ENCODE results near the gene DNAJC11. TPM values are rescaled to one million over a fixed set of nuclear protein-coding genes. Genes with fewer than 3 reads are reported as not detected.

The DNAJC11 gene, protein sequence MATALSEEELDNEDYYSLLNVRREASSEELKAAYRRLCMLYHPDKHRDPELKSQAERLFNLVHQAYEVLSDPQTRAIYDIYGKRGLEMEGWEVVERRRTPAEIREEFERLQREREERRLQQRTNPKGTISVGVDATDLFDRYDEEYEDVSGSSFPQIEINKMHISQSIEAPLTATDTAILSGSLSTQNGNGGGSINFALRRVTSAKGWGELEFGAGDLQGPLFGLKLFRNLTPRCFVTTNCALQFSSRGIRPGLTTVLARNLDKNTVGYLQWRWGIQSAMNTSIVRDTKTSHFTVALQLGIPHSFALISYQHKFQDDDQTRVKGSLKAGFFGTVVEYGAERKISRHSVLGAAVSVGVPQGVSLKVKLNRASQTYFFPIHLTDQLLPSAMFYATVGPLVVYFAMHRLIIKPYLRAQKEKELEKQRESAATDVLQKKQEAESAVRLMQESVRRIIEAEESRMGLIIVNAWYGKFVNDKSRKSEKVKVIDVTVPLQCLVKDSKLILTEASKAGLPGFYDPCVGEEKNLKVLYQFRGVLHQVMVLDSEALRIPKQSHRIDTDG
- total RNA-seq, result 33.8 and 44.3 TPM in 2 replicates

DNA sequence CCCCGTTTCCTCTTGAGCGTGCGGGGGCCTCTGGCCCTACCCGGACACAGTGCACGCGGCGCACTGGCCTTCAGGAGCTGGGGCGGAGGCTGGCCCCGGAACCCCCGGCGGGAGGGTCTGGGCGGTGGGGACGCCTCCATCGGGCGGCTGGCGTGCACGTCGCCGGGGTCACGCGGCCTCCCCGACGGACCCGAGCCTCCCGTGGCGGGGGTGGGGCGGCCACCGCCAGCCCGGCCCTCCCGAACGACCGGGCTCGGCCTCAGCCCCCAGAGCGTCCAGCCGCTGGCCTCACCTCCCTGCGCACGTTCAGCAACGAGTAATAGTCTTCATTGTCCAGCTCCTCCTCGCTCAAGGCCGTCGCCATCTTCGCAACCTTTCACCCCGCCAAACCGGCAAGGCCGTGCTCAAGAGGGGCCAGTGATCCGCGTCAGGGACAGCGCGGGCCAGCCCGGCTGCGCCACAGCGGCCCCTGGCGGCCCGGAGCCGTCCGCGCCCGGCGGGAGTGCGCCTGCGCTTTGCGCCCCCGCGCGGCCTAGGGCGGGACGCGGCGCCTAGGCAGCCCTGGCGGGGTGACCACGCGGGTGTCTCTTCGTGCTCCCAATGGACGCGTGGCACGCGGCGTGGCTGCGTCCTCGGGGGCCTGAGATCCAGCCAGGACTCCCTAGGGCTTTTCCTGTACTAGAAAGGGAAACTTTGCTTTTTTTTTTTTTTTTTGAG is at the start of gene DNAJC11:
TSS of gene DNAJC11 (minus strand) at position 380 of the 717 bp plus-strand sequence. CDS start at position 364, 16 bp downstream.

DNA sequence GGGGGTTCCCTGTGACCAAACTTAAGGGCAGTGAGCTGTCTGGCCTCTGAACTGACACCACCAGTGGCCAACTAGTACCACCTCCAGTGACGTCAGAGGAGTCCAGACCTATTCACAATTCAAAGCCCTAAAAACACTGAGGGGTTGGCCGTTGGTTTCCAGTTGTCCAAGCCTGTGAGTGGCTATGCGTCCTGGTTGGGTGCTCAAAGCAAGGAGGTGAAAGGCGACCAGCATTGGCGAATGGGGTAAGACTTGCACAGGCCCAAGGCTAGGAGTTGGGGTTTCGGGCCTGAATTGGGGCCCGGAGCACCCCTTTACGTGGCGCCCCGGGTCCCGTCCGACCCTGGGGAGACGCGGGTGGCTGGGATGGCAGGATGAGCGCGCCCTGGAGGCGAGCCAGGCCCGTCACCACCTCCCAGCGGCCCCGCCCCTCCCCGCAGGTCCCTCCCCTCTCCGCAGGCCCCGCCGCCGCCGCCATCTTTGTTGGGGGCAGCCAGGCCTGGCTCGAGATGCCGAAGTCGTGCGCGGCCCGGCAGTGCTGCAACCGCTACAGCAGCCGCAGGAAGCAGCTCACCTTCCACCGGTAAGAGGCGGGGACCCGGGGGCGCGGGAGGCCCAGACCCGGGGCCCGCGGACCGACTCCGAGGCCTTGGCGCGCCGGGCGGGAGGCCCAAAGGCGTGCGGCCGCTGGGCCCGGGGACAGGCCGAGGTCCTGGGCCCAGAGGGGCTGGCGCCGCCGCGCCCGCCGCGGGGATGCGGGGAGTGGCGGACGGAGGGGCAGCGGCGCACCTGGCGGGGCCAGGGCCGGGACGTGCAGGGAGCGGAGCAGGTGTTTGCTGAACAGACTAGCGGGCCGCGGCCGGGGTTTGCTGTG is 76.7 kb downstream of the DNAJC11 start, which contains the start of gene THAP3:
TSS of gene THAP3 (plus strand) at position 159 of the 874 bp plus-strand sequence. CDS start at position 510, 351 bp downstream.

DNA sequence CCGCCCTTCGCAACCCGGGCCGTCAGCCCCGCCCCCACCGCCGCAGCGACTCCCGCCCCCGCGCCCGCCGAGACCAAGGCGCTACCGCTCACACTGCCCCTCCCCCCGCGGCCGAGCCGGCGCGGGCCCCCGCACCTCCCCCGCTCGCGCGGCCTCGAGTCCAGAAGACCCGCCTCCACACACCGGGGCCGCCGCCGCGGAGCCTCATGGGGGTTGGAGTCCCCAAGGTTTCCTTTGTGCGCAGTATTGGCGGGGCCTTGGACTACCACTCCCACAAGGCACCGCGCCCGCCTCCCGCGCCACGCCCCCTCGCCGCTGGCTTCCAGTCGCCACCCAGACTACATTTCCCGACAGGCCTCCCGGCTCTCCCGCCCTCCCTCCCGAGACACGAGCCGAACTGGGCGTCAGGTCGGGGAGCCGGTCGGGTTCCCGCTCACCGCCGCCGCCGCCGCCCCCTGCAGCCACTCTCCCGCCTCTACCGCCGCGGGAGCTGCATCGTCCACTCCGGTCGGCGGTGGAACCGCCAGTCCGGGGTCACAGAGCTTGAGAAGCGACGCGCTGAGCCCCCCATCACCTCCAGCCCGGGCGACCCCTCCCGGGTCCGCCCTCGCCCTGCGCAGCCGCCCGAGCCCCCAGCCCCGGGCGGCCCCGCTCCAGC is 88.1 kb downstream of the DNAJC11 start, which contains the start of gene PHF13:
TSS of gene PHF13 (plus strand) at position 371 of the 658 bp plus-strand sequence. CDS start 336 bp downstream, outside the sequence.

DNA sequence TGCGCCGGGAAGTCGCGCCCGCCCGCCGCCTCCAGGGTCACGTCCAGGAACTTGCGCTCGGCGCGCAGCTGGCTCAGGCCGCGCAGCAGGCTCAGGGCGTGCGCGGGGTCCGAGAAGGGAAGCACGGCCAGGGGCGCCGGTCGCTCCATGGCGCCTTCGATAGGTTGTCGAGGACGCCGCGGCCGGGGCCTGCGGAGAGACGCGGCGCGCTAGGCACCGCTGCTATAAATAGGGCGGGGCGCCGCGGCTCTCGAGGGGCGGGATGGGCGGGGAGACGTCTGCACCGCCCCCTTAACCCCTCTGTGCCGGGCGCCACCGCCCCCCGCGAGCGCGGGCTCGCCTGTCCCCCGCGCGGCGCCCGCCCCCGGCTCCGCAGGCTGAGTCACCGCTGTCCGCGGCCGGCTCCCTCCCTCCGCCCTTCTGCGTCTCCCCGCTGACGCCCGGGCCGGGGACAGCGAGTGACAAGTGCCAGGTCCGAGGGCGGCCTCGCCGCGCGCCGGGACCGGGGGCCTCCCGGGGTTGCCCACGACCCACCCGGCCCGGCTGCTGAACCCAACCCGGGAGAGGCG is 98.9 kb downstream of the DNAJC11 start, which contains the start of gene KLHL21:
TSS of gene KLHL21 (minus strand) at position 201 of the 569 bp plus-strand sequence. CDS start at position 149, 52 bp downstream.

Other genes with a start within 250 kb of the DNAJC11 start
- gene TNFRSF25, start 235.6 kb downstream of the DNAJC11 start, total RNA-seq, result 2.8 and 6.7 TPM in 2 replicates
- gene PLEKHG5, start 210.1 kb downstream of the DNAJC11 start, total RNA-seq, result 17.6 and 23.9 TPM in 2 replicates
- gene NOL9, start 147.3 kb downstream of the DNAJC11 start, total RNA-seq, result 14.5 and 20.6 TPM in 2 replicates
- not detected in 2 replicates for gene TAS1R1, start 146.5 kb downstream of the DNAJC11 start, total RNA-seq
- 13.6 and 15.0 TPM in 2 replicates for gene ZBTB48, start 121.8 kb downstream of the DNAJC11 start, total RNA-seq
- gene KLHL21, start 98.9 kb downstream of the DNAJC11 start, total RNA-seq, result 12.2 and 15.8 TPM in 2 replicates
- 10.8 and 11.0 TPM in 2 replicates for gene PHF13, start 88.1 kb downstream of the DNAJC11 start, total RNA-seq
- gene THAP3, start 76.9 kb downstream of the DNAJC11 start, total RNA-seq, result 14.5 and 18.6 TPM in 2 replicates
- 39.5 and 55.6 TPM in 2 replicates for gene CAMTA1, start 83.6 kb upstream of the DNAJC11 start, total RNA-seq